ENCODE measurements around the gene DKKL1. TPM values are rescaled to one million over a fixed set of nuclear protein-coding genes. Genes with fewer than 3 reads are reported as not detected.
"Not testable (repeated sequence)": the region's sequence is repeated elsewhere in the genome, so short reads cannot be mapped to it uniquely, and the experiment has no call there.

The DKKL1 gene
- total and polyA plus RNA-seq, 2 experiments from 2014 or later: 0.76 to 2.9 TPM

DNA sequence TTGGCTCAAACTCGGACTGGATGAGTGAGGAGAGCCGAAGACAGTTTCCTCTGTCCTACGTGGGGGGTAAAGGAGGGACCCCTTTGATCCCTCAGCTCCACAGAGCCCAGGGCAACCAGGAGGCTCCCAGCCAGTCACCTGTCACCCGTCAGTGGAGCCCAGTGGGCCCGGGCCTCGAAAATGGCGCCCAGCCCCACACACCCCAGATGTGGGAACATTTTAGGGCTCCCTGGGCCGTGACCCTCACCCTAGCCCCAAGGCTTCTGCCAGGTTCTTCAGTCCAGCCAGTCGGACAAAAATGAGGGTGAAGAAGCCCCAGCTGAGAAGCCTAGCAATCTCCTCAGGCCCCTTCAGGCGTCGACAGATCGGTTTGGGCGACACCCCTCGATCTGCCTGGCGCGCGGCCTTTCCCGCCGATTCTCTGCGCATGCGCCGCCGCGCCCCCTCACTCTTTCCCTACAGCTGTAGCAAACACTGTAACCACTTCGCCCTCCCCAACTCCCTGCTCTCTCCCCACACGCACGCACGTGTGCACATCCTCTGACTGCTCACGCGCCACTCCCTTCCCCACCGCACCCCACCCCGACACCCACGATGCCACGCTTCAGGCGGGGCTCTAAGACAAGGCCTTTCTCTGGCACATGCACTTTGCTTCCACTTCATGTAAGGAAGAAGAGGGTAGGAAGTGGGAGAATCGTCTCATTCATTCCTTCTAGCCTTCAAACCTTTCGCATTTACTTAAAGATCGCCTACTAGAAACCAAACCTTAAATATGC, 38.7 kb upstream of the DKKL1 start, which contains the start of gene SLC6A16 (continued):
- TF ChIP-seq EZH2phosphoT487 (IDR thresholded peaks at IDR 0.05; ENCODE audit: unreplicated experiment): no peak
- TF ChIP-seq, protein P1, sequence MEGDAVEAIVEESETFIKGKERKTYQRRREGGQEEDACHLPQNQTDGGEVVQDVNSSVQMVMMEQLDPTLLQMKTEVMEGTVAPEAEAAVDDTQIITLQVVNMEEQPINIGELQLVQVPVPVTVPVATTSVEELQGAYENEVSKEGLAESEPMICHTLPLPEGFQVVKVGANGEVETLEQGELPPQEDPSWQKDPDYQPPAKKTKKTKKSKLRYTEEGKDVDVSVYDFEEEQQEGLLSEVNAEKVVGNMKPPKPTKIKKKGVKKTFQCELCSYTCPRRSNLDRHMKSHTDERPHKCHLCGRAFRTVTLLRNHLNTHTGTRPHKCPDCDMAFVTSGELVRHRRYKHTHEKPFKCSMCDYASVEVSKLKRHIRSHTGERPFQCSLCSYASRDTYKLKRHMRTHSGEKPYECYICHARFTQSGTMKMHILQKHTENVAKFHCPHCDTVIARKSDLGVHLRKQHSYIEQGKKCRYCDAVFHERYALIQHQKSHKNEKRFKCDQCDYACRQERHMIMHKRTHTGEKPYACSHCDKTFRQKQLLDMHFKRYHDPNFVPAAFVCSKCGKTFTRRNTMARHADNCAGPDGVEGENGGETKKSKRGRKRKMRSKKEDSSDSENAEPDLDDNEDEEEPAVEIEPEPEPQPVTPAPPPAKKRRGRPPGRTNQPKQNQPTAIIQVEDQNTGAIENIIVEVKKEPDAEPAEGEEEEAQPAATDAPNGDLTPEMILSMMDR (conservative IDR thresholded peaks at IDR 0.05; ENCODE audit: low read depth in 2 of 2): no peak

DNA sequence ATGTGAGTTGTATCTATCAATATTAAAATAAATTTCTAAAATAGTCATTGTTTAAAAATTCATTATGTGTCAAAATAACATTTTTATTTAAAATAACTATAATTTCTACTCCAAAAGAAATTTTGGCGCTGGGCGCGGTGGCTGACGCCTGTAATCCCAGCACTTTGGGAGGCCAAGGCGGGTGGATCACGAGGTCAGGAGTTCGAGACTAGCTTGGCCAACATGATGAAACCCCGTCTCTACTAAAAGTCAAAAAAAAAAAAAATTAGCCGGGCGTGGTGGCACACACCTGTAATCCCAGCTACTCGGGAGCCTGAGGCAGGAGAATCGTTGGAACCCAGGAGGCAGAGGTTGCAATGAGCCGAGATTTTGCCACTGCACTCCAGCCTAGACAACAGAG, 37.9 kb upstream of the DKKL1 start:
- not testable (repeated sequence) for H2AFZ ChIP-seq; H3K4me3 ChIP-seq; H3F3A ChIP-seq (replicated peaks; ENCODE audit: low read depth); H3K36me3 ChIP-seq (ENCODE audit: insufficient read depth); H3K4me1 ChIP-seq (ENCODE audit: insufficient read depth); H3K27ac ChIP-seq (ENCODE audit: low read depth); H3K4me1 Mint-ChIP-seq; H3K27me3 Mint-ChIP-seq (ENCODE audit: insufficient read depth, low read depth, poor library complexity); H3K36me3 Mint-ChIP-seq (ENCODE audit: low read depth); H3K4me2 ChIP-seq; H3K27me3 ChIP-seq (ENCODE audit: insufficient read depth); H3K79me2 ChIP-seq (replicated peaks; ENCODE audit: insufficient read depth); H3K9me2 ChIP-seq (ENCODE audit: insufficient read depth); DNase-seq (ENCODE audit: low spot score); ATAC-seq; H4K20me1 ChIP-seq (replicated peaks; ENCODE audit: insufficient read depth); H3K27ac Mint-ChIP-seq; H3K4me3 Mint-ChIP-seq
- H3K9me3 Mint-ChIP-seq: peaks cover 12% of the 10 kb centered on the region; the same call in 2 of the 3 replicates

DNA sequence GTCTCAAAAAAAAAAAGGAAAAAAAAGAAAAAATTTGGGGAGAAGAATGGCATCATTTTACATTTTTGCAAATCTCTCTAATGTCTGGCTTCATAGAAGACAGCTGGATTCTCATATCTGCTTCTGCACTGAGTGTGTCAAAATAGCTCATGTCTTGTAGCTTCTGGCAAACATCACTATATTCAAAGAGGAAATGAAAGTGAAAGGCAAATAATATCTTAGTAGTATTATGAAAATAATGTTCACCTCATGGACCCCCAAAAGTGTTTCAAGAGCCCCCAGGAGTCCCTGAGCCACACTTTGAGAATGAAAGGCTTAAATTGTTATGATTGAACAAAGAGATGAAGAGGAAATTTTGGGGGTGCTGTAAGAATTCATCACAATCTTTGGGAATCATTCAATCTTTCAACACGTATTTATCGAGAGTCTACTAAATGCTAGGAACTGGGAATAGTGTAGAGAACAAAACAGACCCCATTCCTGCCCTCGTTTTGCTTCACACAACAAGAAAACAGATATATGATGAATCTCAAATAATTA, 37.4 kb upstream of the DKKL1 start:
- Histone ChIP-seq H3K4me1 (ENCODE audit: insufficient read depth) (no peaks in the 10 kb centered on the region), H4K20me1 (replicated peaks; ENCODE audit: insufficient read depth) (no peaks in the 10 kb centered on the region), H3K27me3 (ENCODE audit: insufficient read depth) (no peaks in the 10 kb centered on the region), H3F3A (replicated peaks; ENCODE audit: low read depth) (0 out of 2 replicates have a peak, but pooled peaks cover 3% of the 10 kb centered on the region), H3K4me3 (no peak overlapping the region), H2AFZ (no peak overlapping the region), H3K36me3 (ENCODE audit: insufficient read depth) (no peaks in the 10 kb centered on the region), H3K79me2 (replicated peaks; ENCODE audit: insufficient read depth) (no peaks in the 10 kb centered on the region), H3K4me2 (no peak overlapping the region), H3K27ac (ENCODE audit: low read depth) (no peak overlapping the region), H3K9me2 (ENCODE audit: insufficient read depth) (no peaks in the 10 kb centered on the region)
- Mint-ChIP-seq H3K27me3 (ENCODE audit: insufficient read depth, low read depth, poor library complexity) (no peaks in the 10 kb centered on the region), H3K4me3 (no peak overlapping the region), H3K4me1 (peaks cover 3% of the 10 kb centered on the region; the same call in 1 of the 3 replicates), H3K27ac (no peak overlapping the region), H3K36me3 (ENCODE audit: low read depth) (peaks cover 3% of the 10 kb centered on the region; the same call in 2 of the 3 replicates), H3K9me3 (peaks cover 10% of the 10 kb centered on the region; the same call in 2 of the 3 replicates)
- DNase-seq (ENCODE audit: low spot score) (no peak), ATAC-seq (no peak)
- TF ChIP-seq ZNF331 (CRISPR knock-in tag; IDR thresholded peaks at IDR 0.05; ENCODE audit: low read depth) (no peak), EZH2 (IDR thresholded peaks at IDR 0.05; ENCODE audit: low read depth, unreplicated experiment) (no peak), POLR2AphosphoS5 (IDR thresholded peaks at IDR 0.05; ENCODE audit: low read depth) (no peak), STAT1 (IDR thresholded peaks at IDR 0.05; ENCODE audit: unreplicated experiment) (no peak), NANOG (IDR thresholded peaks at IDR 0.05; ENCODE audit: borderline replicate concordance) (no peak), ZNF114 (CRISPR knock-in tag; IDR thresholded peaks at IDR 0.05) (no peak), CREB1 (CRISPR knock-in tag; IDR thresholded peaks at IDR 0.05; ENCODE audit: low read depth) (no peak)
- TF ChIP-seq, protein P2, sequence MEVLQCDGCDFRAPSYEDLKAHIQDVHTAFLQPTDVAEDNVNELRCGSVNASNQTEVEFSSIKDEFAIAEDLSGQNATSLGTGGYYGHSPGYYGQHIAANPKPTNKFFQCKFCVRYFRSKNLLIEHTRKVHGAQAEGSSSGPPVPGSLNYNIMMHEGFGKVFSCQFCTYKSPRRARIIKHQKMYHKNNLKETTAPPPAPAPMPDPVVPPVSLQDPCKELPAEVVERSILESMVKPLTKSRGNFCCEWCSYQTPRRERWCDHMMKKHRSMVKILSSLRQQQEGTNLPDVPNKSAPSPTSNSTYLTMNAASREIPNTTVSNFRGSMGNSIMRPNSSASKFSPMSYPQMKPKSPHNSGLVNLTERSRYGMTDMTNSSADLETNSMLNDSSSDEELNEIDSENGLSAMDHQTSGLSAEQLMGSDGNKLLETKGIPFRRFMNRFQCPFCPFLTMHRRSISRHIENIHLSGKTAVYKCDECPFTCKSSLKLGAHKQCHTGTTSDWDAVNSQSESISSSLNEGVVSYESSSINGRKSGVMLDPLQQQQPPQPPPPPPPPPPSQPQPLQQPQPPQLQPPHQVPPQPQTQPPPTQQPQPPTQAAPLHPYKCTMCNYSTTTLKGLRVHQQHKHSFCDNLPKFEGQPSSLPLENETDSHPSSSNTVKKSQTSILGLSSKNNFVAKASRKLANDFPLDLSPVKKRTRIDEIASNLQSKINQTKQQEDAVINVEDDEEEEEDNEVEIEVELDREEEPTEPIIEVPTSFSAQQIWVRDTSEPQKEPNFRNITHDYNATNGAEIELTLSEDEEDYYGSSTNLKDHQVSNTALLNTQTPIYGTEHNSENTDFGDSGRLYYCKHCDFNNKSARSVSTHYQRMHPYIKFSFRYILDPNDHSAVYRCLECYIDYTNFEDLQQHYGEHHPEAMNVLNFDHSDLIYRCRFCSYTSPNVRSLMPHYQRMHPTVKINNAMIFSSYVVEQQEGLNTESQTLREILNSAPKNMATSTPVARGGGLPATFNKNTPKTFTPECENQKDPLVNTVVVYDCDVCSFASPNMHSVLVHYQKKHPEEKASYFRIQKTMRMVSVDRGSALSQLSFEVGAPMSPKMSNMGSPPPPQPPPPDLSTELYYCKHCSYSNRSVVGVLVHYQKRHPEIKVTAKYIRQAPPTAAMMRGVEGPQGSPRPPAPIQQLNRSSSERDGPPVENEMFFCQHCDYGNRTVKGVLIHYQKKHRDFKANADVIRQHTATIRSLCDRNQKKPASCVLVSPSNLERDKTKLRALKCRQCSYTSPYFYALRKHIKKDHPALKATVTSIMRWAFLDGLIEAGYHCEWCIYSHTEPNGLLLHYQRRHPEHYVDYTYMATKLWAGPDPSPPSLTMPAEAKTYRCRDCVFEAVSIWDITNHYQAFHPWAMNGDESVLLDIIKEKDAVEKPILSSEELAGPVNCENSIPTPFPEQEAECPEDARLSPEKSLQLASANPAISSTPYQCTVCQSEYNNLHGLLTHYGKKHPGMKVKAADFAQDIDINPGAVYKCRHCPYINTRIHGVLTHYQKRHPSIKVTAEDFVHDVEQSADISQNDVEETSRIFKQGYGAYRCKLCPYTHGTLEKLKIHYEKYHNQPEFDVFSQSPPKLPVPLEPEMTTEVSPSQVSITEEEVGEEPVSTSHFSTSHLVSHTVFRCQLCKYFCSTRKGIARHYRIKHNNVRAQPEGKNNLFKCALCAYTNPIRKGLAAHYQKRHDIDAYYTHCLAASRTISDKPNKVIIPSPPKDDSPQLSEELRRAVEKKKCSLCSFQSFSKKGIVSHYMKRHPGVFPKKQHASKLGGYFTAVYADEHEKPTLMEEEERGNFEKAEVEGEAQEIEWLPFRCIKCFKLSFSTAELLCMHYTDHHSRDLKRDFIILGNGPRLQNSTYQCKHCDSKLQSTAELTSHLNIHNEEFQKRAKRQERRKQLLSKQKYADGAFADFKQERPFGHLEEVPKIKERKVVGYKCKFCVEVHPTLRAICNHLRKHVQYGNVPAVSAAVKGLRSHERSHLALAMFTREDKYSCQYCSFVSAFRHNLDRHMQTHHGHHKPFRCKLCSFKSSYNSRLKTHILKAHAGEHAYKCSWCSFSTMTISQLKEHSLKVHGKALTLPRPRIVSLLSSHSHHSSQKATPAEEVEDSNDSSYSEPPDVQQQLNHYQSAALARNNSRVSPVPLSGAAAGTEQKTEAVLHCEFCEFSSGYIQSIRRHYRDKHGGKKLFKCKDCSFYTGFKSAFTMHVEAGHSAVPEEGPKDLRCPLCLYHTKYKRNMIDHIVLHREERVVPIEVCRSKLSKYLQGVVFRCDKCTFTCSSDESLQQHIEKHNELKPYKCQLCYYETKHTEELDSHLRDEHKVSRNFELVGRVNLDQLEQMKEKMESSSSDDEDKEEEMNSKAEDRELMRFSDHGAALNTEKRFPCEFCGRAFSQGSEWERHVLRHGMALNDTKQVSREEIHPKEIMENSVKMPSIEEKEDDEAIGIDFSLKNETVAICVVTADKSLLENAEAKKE (CRISPR knock-in tag; IDR thresholded peaks at IDR 0.05): no peak

All from GM23338 (cell line).